Nephron progenitor cell (in vitro differentiated cells): ENCODE measurements around the gene NEAT1.

ENCODE experiments used
- DNase-seq: peaks from one replicate; pipeline ENCODE4 v3.0.0; 2021
- H3K27ac Mint-ChIP-seq: 2 replicates; pipeline ENCODE4 v1.8.0; 2021; ENCODE audit warnings: mild to moderate bottlenecking, moderate library complexity, mixed read lengths
- H3K27me3 Mint-ChIP-seq: 2 replicates; pipeline ENCODE4 v1.8.0; 2021; ENCODE audit warnings: mild to moderate bottlenecking, low read depth, mixed read lengths; ENCODE audit not compliant: poor library complexity
- H3K36me3 Mint-ChIP-seq: 2 replicates; pipeline ENCODE4 v1.8.0; 2021; ENCODE audit warnings: low read depth, mixed read lengths
- H3K4me1 Mint-ChIP-seq: 2 replicates; pipeline ENCODE4 v1.8.0; 2021; ENCODE audit warnings: mixed read lengths
- H3K4me3 Mint-ChIP-seq: 2 replicates; pipeline ENCODE4 v1.8.0; 2021; ENCODE audit warnings: mild to moderate bottlenecking, moderate library complexity, mixed read lengths
- H3K9me3 Mint-ChIP-seq: 2 replicates; pipeline ENCODE4 v1.8.0; 2021; ENCODE audit warnings: mild to moderate bottlenecking, moderate library complexity, mixed read lengths
- TF ChIP-seq, protein P1 (sequence below): fragments of 200-600 bp; sonication (generic); IDR thresholded peaks from 2 replicates; pipeline ENCODE4 v1.5.0; 2021; ENCODE audit warnings: antibody characterized with exemption

The NEAT1 gene

GRCh38 chr11:65381716-65382032 lies 40.9 kb upstream of the NEAT1 start:
- Mint-ChIP-seq H3K4me3 (peak overlapping the region; percentile 44), H3K36me3 (no peaks in the 10 kb centered on the region), H3K27me3 (peaks cover 3% of the 10 kb centered on the region), H3K4me1 (peaks cover 48% of the 10 kb centered on the region), H3K27ac (peak overlapping the region; percentile 80), H3K9me3 (no peaks in the 10 kb centered on the region)
- TF ChIP-seq, protein P1, sequence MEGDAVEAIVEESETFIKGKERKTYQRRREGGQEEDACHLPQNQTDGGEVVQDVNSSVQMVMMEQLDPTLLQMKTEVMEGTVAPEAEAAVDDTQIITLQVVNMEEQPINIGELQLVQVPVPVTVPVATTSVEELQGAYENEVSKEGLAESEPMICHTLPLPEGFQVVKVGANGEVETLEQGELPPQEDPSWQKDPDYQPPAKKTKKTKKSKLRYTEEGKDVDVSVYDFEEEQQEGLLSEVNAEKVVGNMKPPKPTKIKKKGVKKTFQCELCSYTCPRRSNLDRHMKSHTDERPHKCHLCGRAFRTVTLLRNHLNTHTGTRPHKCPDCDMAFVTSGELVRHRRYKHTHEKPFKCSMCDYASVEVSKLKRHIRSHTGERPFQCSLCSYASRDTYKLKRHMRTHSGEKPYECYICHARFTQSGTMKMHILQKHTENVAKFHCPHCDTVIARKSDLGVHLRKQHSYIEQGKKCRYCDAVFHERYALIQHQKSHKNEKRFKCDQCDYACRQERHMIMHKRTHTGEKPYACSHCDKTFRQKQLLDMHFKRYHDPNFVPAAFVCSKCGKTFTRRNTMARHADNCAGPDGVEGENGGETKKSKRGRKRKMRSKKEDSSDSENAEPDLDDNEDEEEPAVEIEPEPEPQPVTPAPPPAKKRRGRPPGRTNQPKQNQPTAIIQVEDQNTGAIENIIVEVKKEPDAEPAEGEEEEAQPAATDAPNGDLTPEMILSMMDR: no peak
- no peak for DNase-seq

DNA sequence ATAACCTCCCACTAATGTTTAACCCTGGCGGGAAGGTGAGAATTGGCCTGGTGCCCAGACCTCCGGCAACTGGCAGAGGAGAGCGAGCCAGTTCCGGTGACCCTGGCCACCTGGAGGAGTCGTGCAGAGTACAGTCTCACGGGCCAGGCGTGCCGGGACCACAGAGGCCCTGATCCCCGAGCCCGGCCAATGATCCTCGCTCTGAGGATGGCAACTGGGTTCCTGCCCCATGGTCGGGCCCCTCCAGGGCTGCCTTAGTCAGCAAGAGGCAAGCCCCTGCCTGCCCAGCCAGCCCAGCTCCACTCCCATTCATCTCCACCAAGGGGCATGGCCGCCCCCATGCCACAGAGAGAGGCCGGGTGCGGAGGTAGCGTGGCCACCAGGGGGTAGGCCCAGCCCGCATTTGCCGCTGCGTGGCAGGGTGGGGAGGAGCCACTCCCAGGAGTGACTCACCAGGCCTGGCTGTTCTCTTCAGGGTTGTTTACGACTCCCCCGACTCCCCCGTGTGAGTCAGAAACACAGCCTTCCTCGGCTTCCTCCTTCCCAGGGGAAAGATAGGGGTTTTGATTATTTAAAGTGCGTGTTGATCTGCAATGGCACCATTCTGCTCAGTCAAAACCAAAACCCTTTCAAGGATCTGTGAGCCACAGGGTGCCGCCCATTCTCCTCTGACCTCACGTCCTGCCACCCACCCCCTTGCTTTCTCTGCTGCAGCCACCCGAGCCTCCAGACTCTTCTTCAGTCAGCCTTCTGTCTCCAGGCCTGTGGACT lies 40.4 kb upstream of the NEAT1 start, which contains the start of gene SLC25A45:
Gene SLC25A45 (minus strand): TSS at position 614 of the 771 bp plus-strand sequence. CDS start 695 bp downstream, outside the sequence.
- Mint-ChIP-seq H3K27me3 (peaks cover 3% of the 10 kb centered on the region), H3K36me3 (no peaks in the 10 kb centered on the region), H3K9me3 (no peaks in the 10 kb centered on the region), H3K4me3 (peak within 1 kb of the TSS; percentile 63), H3K27ac (peak within 1 kb of the TSS; percentile 99), H3K4me1 (peaks cover 48% of the 10 kb centered on the region)
- TF ChIP-seq, protein P1: peak; percentile 55
- DNase-seq: peak; percentile 78

DNA sequence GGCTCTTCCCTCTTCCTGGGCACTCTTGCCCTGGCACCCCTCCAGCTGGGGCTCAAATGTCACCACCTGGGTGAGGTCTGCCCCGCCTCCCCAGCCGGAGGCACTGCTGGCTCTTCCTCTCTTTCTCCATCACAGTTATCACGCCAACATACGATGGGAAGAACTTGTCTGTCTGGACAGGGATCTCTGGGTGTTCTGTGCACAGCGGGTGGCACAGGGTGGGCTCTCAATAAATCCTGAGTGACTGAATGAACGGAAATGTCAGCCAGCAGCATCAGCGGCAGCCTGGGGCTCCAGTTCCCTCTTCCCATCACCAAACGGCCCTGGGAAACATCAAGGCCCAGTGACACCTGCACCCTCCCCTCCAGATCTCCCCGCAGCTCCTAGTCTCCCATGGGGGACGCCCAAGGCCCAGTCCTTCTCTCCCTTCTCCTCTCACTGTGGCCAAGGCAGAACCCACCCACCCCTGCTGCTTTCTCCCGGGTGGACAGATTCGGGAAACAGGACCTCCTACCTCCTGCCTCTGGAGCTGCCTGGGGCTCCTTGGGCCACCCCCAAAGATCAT lies 39.7 kb upstream of the NEAT1 start:
- H3K36me3 Mint-ChIP-seq: no peaks in the 10 kb centered on the region
- peak overlapping the region; percentile 63 for H3K4me3 Mint-ChIP-seq
- H3K27me3 Mint-ChIP-seq: peaks cover 3% of the 10 kb centered on the region
- no peak for DNase-seq
- H3K4me1 Mint-ChIP-seq: peaks cover 44% of the 10 kb centered on the region
- TF ChIP-seq, protein P1: no peak
- H3K27ac Mint-ChIP-seq: peak overlapping the region; percentile 99
- H3K9me3 Mint-ChIP-seq: no peaks in the 10 kb centered on the region

DNA sequence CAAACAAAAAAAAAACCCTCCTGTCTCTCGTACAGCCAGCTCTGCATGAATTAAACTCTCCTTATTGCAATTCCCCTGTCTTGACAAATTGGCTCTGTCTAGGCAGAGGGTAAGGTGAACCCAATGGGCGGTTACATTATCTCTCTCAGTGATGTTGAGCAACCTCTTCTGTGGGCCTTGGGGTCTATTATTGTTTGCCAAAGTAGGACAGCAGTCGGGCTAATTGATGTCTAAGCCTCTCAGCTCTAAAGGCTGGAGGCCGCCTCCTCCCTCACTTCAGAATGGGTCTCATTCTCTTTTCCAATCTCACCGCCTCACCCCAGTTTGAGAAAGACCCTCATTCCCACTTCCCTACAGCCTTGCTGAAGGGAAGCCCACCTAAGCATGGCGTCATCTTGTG lies 38.8 kb upstream of the NEAT1 start:
- H3K9me3 Mint-ChIP-seq: no peaks in the 10 kb centered on the region
- H3K4me3 Mint-ChIP-seq: peak overlapping the region; percentile 58
- no peaks in the 10 kb centered on the region for H3K36me3 Mint-ChIP-seq
- peaks cover 43% of the 10 kb centered on the region for H3K4me1 Mint-ChIP-seq
- H3K27me3 Mint-ChIP-seq: peaks cover 3% of the 10 kb centered on the region
- TF ChIP-seq, protein P1: no peak
- DNase-seq: no peak
- H3K27ac Mint-ChIP-seq: peak overlapping the region; percentile 26

GRCh38 chr11:65384301-65384889 lies 38.2 kb upstream of the NEAT1 start:
- Mint-ChIP-seq H3K27me3 (peaks cover 3% of the 10 kb centered on the region), H3K4me3 (no peak overlapping the region), H3K36me3 (no peaks in the 10 kb centered on the region), H3K9me3 (no peaks in the 10 kb centered on the region), H3K27ac (no peak overlapping the region), H3K4me1 (peaks cover 49% of the 10 kb centered on the region)
- no peak for DNase-seq
- TF ChIP-seq, protein P1: no peak
